Dermis blood vessel endothelial cell (primary cell): ENCODE results near the gene CYP4F22. TPM values are rescaled to one million over a fixed set of nuclear protein-coding genes. Genes with fewer than 3 reads are reported as not detected.
"Not testable (repeated sequence)": the region's sequence is repeated elsewhere in the genome, so short reads cannot be mapped to it uniquely, and the experiment has no call there.

Source experiments
- DNase-seq: peaks from one replicate; pipeline ENCODE4 v3.0.0; 2010
- total RNA-seq: library from RNA; depleted of rRNA; stranded (reverse); fragments of >200 nt; gene quantifications from 2 replicates; pipeline ENCODE4 v1.2.3, GENCODE V29; 2014

CYP4F22 gene
- total RNA-seq, 1 donor from 2014 or later: not detected

GRCh38 chr19:15495151-15495550 is 13.2 kb upstream of the CYP4F22 start:
- DNase-seq: no peak

GRCh38 chr19:15498156-15498858 is 10.0 kb upstream of the CYP4F22 start:
- DNase-seq: no peak

- no peak for DNase-seq
Measured at GRCh38 chr19:15498910-15499309, 9.4 kb upstream of the CYP4F22 start.

- DNase-seq: no peak
Measured at GRCh38 chr19:15501596-15501995, 6.7 kb upstream of the CYP4F22 start.

- no peak for DNase-seq
Measured at GRCh38 chr19:15502264-15502663, 6.1 kb upstream of the CYP4F22 start.

- DNase-seq: no peak
Measured at GRCh38 chr19:15506074-15506571, 2.2 kb upstream of the CYP4F22 start.

GRCh38 chr19:15507068-15508034 is 974 bp upstream of the CYP4F22 start:
- no peak for DNase-seq

GRCh38 chr19:15511671-15512424 is 3.5 kb downstream of the CYP4F22 start:
- DNase-seq: no peak

- not testable (repeated sequence) for DNase-seq
Measured at GRCh38 chr19:15515227-15515625, 6.9 kb downstream of the CYP4F22 start.

- no peak for DNase-seq
Measured at GRCh38 chr19:15516363-15516762, 8.0 kb downstream of the CYP4F22 start.

GRCh38 chr19:15517778-15518177 is 9.5 kb downstream of the CYP4F22 start:
- DNase-seq: no peak

- DNase-seq: no peak
Measured at GRCh38 chr19:15519433-15519976, 11.2 kb downstream of the CYP4F22 start.

- DNase-seq: no peak
Measured at GRCh38 chr19:15524781-15525180, 16.5 kb downstream of the CYP4F22 start.

- no peak for DNase-seq
Measured at GRCh38 chr19:15525291-15525690, 17.0 kb downstream of the CYP4F22 start.

- DNase-seq: no peak
Measured at GRCh38 chr19:15526408-15526807, 18.1 kb downstream of the CYP4F22 start.

- DNase-seq: no peak
Measured at GRCh38 chr19:15527705-15528104, 19.4 kb downstream of the CYP4F22 start.

GRCh38 chr19:15529774-15530372 is 21.5 kb downstream of the CYP4F22 start:
- no peak for DNase-seq

GRCh38 chr19:15532779-15533521 is 24.6 kb downstream of the CYP4F22 start:
- DNase-seq: no peak

- not testable (repeated sequence) for DNase-seq
Measured at GRCh38 chr19:15533522-15533830, 25.2 kb downstream of the CYP4F22 start.

- DNase-seq: no peak
Measured at GRCh38 chr19:15534957-15535864, 26.9 kb downstream of the CYP4F22 start.
